Panc1 (cell line): ENCODE measurements around the gene KCNQ1.
A peak's percentile ranks its signal among the peaks of the same experiment; 100 is the strongest.

ENCODE experiments used
- POLR2AphosphoS5 ChIP-seq: IDR thresholded peaks from 2 replicates; pipeline ENCODE4 v1.6.1; 2012; ENCODE audit warnings: mild to moderate bottlenecking, low read depth, low read length, moderate library complexity
- SIN3A ChIP-seq: IDR thresholded peaks from 2 replicates; pipeline ENCODE4 v1.6.1; 2012; ENCODE audit warnings: low read depth, mild to moderate bottlenecking, low read length, moderate library complexity, borderline replicate concordance; ENCODE audit not compliant: insufficient read depth
- TCF7L2 ChIP-seq: IDR thresholded peaks from 2 replicates; pipeline ENCODE4 v1.6.1; 2011; ENCODE audit warnings: mild to moderate bottlenecking, low read depth, low read length, inconsistent platforms
- TF ChIP-seq, protein P1 (sequence below): fragments of 450-650 bp; IDR thresholded peaks from 2 replicates; pipeline ENCODE4 v1.5.1; 2017; ENCODE audit warnings: mild to moderate bottlenecking
- TF ChIP-seq, protein P2 (sequence below), 2 experiments: IDR thresholded peaks; 2 replicates each; pipeline ENCODE4 v1.6.1; 2011 to 2012; ENCODE audit warnings: low read depth in 2 of 2, control low read depth in 1 of 2, low read length in 1 of 2, mild to moderate bottlenecking in 1 of 2, moderate library complexity in 1 of 2; ENCODE audit not compliant: insufficient read depth in 1 of 2

DNA sequence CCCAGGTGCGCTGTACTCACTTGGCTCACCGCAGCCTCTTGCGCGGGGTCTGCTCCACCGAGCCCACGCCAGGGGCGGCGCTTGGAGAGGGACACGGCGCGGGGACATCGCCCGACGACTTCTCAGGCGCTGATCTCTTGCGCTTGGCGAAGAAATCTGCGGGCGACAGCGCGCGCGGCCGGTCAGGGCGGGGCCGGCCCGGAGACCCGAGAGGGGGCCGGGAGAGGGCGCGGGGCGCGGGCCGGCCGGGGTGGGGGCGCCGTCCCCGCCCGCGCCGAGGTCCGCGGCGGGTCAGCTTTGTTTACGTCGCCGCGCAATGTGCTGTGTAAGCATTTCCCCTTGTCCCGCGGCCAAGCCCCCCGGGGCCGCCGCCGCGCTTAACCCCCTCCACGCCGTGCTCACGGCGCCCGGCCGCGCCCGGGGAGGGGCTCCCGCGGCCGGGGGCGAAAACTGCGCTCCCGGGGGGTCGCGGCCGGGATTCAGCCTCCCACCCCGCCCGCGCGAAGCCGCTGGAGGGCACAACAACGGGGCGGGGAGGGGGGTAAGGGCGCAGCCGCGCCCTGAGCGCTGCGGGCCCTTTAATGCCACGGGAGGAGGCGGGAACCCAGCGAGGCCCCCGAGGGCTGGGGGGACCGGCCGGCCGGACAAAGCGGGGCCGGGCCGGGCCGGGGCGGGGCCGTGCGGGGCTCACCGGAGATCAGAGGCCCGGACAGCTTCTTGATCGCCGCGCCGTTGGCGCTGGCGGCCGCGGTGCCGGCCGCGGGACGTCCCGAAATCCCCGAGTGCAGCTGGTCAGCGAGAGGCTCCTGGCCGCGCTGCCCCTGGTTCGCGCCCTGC lies 439.4 kb downstream of the KCNQ1 start:
- TF ChIP-seq POLR2AphosphoS5 (no peak), TCF7L2 (0 out of 2 replicates have a peak, but pooled peaks have one; percentile 34), SIN3A (no peak)
- TF ChIP-seq, protein P1, sequence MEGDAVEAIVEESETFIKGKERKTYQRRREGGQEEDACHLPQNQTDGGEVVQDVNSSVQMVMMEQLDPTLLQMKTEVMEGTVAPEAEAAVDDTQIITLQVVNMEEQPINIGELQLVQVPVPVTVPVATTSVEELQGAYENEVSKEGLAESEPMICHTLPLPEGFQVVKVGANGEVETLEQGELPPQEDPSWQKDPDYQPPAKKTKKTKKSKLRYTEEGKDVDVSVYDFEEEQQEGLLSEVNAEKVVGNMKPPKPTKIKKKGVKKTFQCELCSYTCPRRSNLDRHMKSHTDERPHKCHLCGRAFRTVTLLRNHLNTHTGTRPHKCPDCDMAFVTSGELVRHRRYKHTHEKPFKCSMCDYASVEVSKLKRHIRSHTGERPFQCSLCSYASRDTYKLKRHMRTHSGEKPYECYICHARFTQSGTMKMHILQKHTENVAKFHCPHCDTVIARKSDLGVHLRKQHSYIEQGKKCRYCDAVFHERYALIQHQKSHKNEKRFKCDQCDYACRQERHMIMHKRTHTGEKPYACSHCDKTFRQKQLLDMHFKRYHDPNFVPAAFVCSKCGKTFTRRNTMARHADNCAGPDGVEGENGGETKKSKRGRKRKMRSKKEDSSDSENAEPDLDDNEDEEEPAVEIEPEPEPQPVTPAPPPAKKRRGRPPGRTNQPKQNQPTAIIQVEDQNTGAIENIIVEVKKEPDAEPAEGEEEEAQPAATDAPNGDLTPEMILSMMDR: no peak
- TF ChIP-seq, protein P2, sequence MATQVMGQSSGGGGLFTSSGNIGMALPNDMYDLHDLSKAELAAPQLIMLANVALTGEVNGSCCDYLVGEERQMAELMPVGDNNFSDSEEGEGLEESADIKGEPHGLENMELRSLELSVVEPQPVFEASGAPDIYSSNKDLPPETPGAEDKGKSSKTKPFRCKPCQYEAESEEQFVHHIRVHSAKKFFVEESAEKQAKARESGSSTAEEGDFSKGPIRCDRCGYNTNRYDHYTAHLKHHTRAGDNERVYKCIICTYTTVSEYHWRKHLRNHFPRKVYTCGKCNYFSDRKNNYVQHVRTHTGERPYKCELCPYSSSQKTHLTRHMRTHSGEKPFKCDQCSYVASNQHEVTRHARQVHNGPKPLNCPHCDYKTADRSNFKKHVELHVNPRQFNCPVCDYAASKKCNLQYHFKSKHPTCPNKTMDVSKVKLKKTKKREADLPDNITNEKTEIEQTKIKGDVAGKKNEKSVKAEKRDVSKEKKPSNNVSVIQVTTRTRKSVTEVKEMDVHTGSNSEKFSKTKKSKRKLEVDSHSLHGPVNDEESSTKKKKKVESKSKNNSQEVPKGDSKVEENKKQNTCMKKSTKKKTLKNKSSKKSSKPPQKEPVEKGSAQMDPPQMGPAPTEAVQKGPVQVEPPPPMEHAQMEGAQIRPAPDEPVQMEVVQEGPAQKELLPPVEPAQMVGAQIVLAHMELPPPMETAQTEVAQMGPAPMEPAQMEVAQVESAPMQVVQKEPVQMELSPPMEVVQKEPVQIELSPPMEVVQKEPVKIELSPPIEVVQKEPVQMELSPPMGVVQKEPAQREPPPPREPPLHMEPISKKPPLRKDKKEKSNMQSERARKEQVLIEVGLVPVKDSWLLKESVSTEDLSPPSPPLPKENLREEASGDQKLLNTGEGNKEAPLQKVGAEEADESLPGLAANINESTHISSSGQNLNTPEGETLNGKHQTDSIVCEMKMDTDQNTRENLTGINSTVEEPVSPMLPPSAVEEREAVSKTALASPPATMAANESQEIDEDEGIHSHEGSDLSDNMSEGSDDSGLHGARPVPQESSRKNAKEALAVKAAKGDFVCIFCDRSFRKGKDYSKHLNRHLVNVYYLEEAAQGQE (IDR thresholded peaks at IDR 0.05; ENCODE audit: insufficient read depth in 1 of 2, low read depth in 2 of 2, low read length in 1 of 2): no peak
